K562 (cell line): ENCODE measurements around the gene C20orf96. TPM values are rescaled to one million over a fixed set of nuclear protein-coding genes. Genes with fewer than 3 reads are reported as not detected.

Experiments
- ATAC-seq: fragments of 200-7000 bp; cut with Tn5 transposase; 3 replicates; pipeline ENCODE4 v1.9.1; 2020; ENCODE audit warnings: moderate library complexity
- BruUV-seq: library from RNA; stranded (reverse); fragments of 400-500 nt; replicated peaks from 2 replicates; lab custom pipeline; 2021; lab: Mats Ljungman, UMichigan
- CTCF ChIA-PET: fragments of 300-600 bp; formaldehyde crosslinking; extraction: SDS; loops from one replicate; lab custom pipeline; 2021; ENCODE audit warnings: low intra/inter-chr PET ratio; lab: Yijun Ruan, JAX
- POLR2A ChIA-PET: fragments of 300-600, 350-650 bp; sonication (Branson Sonifier 250); formaldehyde crosslinking; extraction: SDS; loops from one replicate; lab custom pipeline; 2021; ENCODE audit warnings: antibody characterized with exemption, inconsistent platforms; lab: Yijun Ruan, JAX
- DNase-seq, 4 experiments: peaks; one replicate each; pipeline versions ENCODE4 v3.0.0 to v3.0.0-alpha.2; 2011 to 2018; ENCODE audit warnings: low spot score in 3 of 4, mixed read lengths in 3 of 4; ENCODE audit errors: extremely low read depth in 1 of 4
- FAIRE-seq: peaks from 2 replicates; lab custom pipeline; 2011; peaks lifted over from hg19 to GRCh38; lab: Jason Lieb, UNC
- H2AFZ ChIP-seq: 2 replicates; pipeline ENCODE4 v1.6.0; 2011; ENCODE audit warnings: low read depth, low read length, control low read depth, inconsistent platforms
- H3K27ac ChIP-seq: fragments of 200-600 bp; 3 replicates; pipeline ENCODE4 v1.8.0; 2011; ENCODE audit warnings: low read depth, mild to moderate bottlenecking, control low read depth, inconsistent platforms, low read length, moderate library complexity, mixed read lengths; ENCODE audit errors: extremely low read depth
- H3K27me3 ChIP-seq, 2 experiments: fragments of 300-600 bp in 1 of 2; 2 replicates in 1 of 2; 3 replicates in 1 of 2; pipeline versions ENCODE4 v1.6.0 to v1.8.0; 2011; ENCODE audit warnings: inconsistent platforms in 2 of 2, low read length in 2 of 2, mild to moderate bottlenecking in 1 of 2, mixed read lengths in 1 of 2, moderate library complexity in 1 of 2; ENCODE audit not compliant: control insufficient read depth in 2 of 2, insufficient read depth in 2 of 2
- H3K36me3 ChIP-seq: fragments of 300-600 bp; 3 replicates; pipeline ENCODE4 v1.8.0; 2011; ENCODE audit warnings: mild to moderate bottlenecking, low read length, inconsistent platforms; ENCODE audit not compliant: control insufficient read depth, insufficient read depth
- H3K4me1 ChIP-seq, 2 experiments: fragments of 200-600 bp in 1 of 2; replicated peaks in 1 of 2; 2 replicates in 1 of 2; 3 replicates in 1 of 2; pipeline versions ENCODE4 v1.5.1 to v1.8.0; 2011; ENCODE audit warnings: inconsistent platforms in 2 of 2, low read length in 2 of 2, mild to moderate bottlenecking in 1 of 2, mixed read lengths in 1 of 2, moderate library complexity in 1 of 2; ENCODE audit not compliant: control insufficient read depth in 2 of 2, insufficient read depth in 2 of 2
- H3K4me2 ChIP-seq: 2 replicates; pipeline ENCODE4 v1.6.1; 2011; ENCODE audit warnings: low read length, control low read depth, inconsistent platforms, mixed read lengths; ENCODE audit not compliant: insufficient read depth
- H3K4me3 ChIP-seq: fragments of 200-600 bp; sonication (generic), shearing (Covaris generic); 2 replicates; pipeline ENCODE4 v1.5.1; 2016; ENCODE audit warnings: control low read depth, inconsistent platforms
- H3K79me2 ChIP-seq: fragments of 200-600 bp; 3 replicates; pipeline ENCODE4 v1.8.0; 2011; ENCODE audit warnings: low read length, inconsistent platforms; ENCODE audit not compliant: control insufficient read depth, insufficient read depth
- H3K9ac ChIP-seq, 2 experiments: 2 replicates each; pipeline versions ENCODE4 v1.6.0 to v1.6.1; 2011; ENCODE audit warnings: low read depth in 2 of 2, low read length in 2 of 2, control low read depth in 1 of 2, inconsistent platforms in 1 of 2, mild to moderate bottlenecking in 1 of 2, mixed read lengths in 1 of 2; ENCODE audit not compliant: insufficient read depth in 1 of 2
- H3K9me1 ChIP-seq: one replicate; pipeline ENCODE4 v1.6.0; 2011; ENCODE audit warnings: inconsistent platforms, mild to moderate bottlenecking, low read length, moderate library complexity; ENCODE audit not compliant: control insufficient read depth, insufficient read depth
- H3K9me3 ChIP-seq: replicated peaks from 2 replicates; pipeline ENCODE4 v1.5.1; 2011; ENCODE audit warnings: low read depth, low read length, inconsistent platforms; ENCODE audit not compliant: control insufficient read depth, insufficient read depth
- H4K20me1 ChIP-seq: replicated peaks from 2 replicates; pipeline ENCODE4 v1.6.1; 2011; ENCODE audit warnings: low read length, inconsistent platforms, mixed read lengths; ENCODE audit not compliant: control insufficient read depth, insufficient read depth
- CTBP1 ChIP-seq: fragments of 450-650 bp; IDR thresholded peaks from 2 replicates; pipeline ENCODE4 v1.6.1; 2016; ENCODE audit warnings: borderline replicate concordance
- ETV6 ChIP-seq, 3 experiments: fragments of 150-350 bp in 1 of 3; sonication (generic) in 1 of 3; formaldehyde crosslinking in 1 of 3; IDR thresholded peaks; 2 replicates each; pipeline versions ENCODE4 v1.6.1 to v1.8.0; 2014 to 2022; ENCODE audit warnings: borderline replicate concordance in 2 of 3, low read depth in 2 of 3, antibody characterized with exemption in 1 of 3, low read length in 1 of 3, mild to moderate bottlenecking in 1 of 3, missing genetic modification reagents in 1 of 3
- FOXJ3 ChIP-seq: sonication (generic); formaldehyde crosslinking; IDR thresholded peaks from 2 replicates; pipeline ENCODE4 v1.4.0; 2020; ENCODE audit warnings: mild to moderate bottlenecking, missing genetic modification reagents
- MAX ChIP-seq: sonication (generic); formaldehyde crosslinking; IDR thresholded peaks from 2 replicates; pipeline ENCODE4 v1.9.0; 2022; ENCODE audit warnings: mild to moderate bottlenecking, missing genetic modification reagents
- MAZ ChIP-seq, 2 experiments: fragments of 450-650 bp in 1 of 2; sonication (generic) in 1 of 2; formaldehyde crosslinking; IDR thresholded peaks in 1 of 2; conservative IDR thresholded peaks in 1 of 2; 2 replicates each; pipeline versions ENCODE4 v1.4.0 to v1.5.0; 2020; ENCODE audit warnings: mild to moderate bottlenecking in 1 of 2, missing genetic modification reagents in 1 of 2
- MYBL2 ChIP-seq, 2 experiments: fragments of 450-650 bp in 1 of 2; sonication (generic) in 1 of 2; formaldehyde crosslinking in 1 of 2; IDR thresholded peaks; 2 replicates each; pipeline versions ENCODE4 v1.6.1 to v1.8.1; 2017 to 2022; ENCODE audit warnings: borderline replicate concordance in 1 of 2, inconsistent platforms in 1 of 2, low read depth in 1 of 2, mild to moderate bottlenecking in 1 of 2, missing genetic modification reagents in 1 of 2, moderate library complexity in 1 of 2
- NFATC3 ChIP-seq: fragments of 450-650 bp; IDR thresholded peaks from 2 replicates; pipeline ENCODE4 v1.6.1; 2017; ENCODE audit warnings: mild to moderate bottlenecking
- NFIC ChIP-seq: fragments of 450-650 bp; IDR thresholded peaks from 2 replicates; pipeline ENCODE4 v1.6.1; 2017; ENCODE audit warnings: mild to moderate bottlenecking, inconsistent platforms
- PTBP1 ChIP-seq: fragments of 200-400 bp; formaldehyde crosslinking; IDR thresholded peaks from 2 replicates; pipeline ENCODE4 v1.6.1; 2017; ENCODE audit warnings: low read depth, low read length
- SMAD1 ChIP-seq: fragments of 150-350 bp; IDR thresholded peaks from 2 replicates; pipeline ENCODE4 v1.6.1; 2014; ENCODE audit warnings: low read length, low read depth; ENCODE audit not compliant: partially characterized antibody
- TAF15 ChIP-seq: fragments of 200-400 bp; formaldehyde crosslinking; IDR thresholded peaks from 2 replicates; pipeline ENCODE4 v1.6.1; 2017; ENCODE audit warnings: mild to moderate bottlenecking, low read depth, low read length, moderate library complexity
- TCF7 ChIP-seq: sonication (generic); IDR thresholded peaks from 2 replicates; pipeline ENCODE4 v1.6.1; 2016; ENCODE audit warnings: antibody characterized with exemption, borderline replicate concordance
- XRCC4 ChIP-seq: IDR thresholded peaks from one replicate; pipeline ENCODE4 v1.6.1; 2011; ENCODE audit not compliant: insufficient read depth, insufficient read length; ENCODE audit errors: extremely low read depth
- ZC3H8 ChIP-seq: fragments of 450-650 bp; IDR thresholded peaks from 2 replicates; pipeline ENCODE4 v1.6.1; 2017
- ZFP1 ChIP-seq: fragments of 450-650 bp; formaldehyde crosslinking; IDR thresholded peaks from 2 replicates; pipeline ENCODE4 v1.4.0; 2020; ENCODE audit warnings: mild to moderate bottlenecking, mixed read lengths
- ZFP91 ChIP-seq: sonication (generic); formaldehyde crosslinking; IDR thresholded peaks from 2 replicates; pipeline ENCODE4 v1.8.0; 2022; ENCODE audit warnings: mild to moderate bottlenecking, missing genetic modification reagents
- ZNF311 ChIP-seq: fragments of 250-450 bp; sonication (Bioruptor Pico); IDR thresholded peaks from 2 replicates; pipeline ENCODE4 v1.4.0; 2020; ENCODE audit warnings: mild to moderate bottlenecking, moderate library complexity
- WGBS: fragments of 100-300 bp; shearing (Covaris generic); methylation state at CpG from one replicate; pipeline ENCODE4 v1.1.6; 2016; ENCODE audit warnings: low coverage, mixed read lengths; ENCODE audit not compliant: insufficient coverage; ENCODE audit errors: missing lambda C conversion rate; 5-methylcytosine and 5-hydroxymethylcytosine counted together
- in situ Hi-C: fragments of 300-500 bp; cut with MboI; formaldehyde crosslinking; loops from 4 replicates; pipeline ENCODE4 v1.15.0; 2018; ENCODE audit warnings: inconsistent platforms, mixed read lengths
- intact Hi-C: fragments of 100-400 bp; cut with micrococcal nuclease; formaldehyde crosslinking; loops from 2 replicates; pipeline ENCODE4 v1.14.2; 2022
- polyA plus RNA-seq, 8 experiments: library from polyadenylated mRNA; depleted of rRNA in 4 of 8; stranded (reverse) in 5 of 8; unstranded in 3 of 8; fragments of >200 nt; fragmentation: Nextera tagmentation in 2 of 8; fragmentation: Illumina TruSeq in 1 of 8; extraction: Ambion mirVana in 2 of 8; extraction: Trizol in 1 of 8; gene quantifications; 2 replicates each; pipeline versions ENCODE4 v1.2.1 to v1.2.3, GENCODE V29; 2011 to 2014; ENCODE audit warnings: inconsistent platforms in 1 of 8, missing spikeins in 1 of 8
- total RNA-seq, 7 experiments: library from RNA; depleted of rRNA in 6 of 7; stranded (reverse); fragments of >200 nt in 6 of 7; fragmentation: Illumina TruSeq in 2 of 7; extraction: Trizol in 2 of 7; gene quantifications; 2 replicates each; pipeline versions ENCODE4 v1.2.1 to v1.2.3, GENCODE V29; 2011 to 2021; ENCODE audit warnings: low replicate concordance in 1 of 7

C20orf96 gene
- total and polyA plus RNA-seq, 9 of the 15 experiments (the other 6 are each of a cell fraction or from before 2014, with no cell fraction given): 1.7 to 11.7 (median 4.2) TPM

GRCh38 chr20:263701-264100, 26.8 kb downstream of the C20orf96 start:
- no peak overlapping the region for H2AFZ ChIP-seq
- DNase-seq: no peak
- no peaks in the 10 kb centered on the region for H3K9me1 ChIP-seq
- BruUV-seq: no TSS peak
- no peak overlapping the region for H3K4me2 ChIP-seq
- no peaks in the 10 kb centered on the region for H3K79me2 ChIP-seq
- intact Hi-C loops (no loop called here), in situ Hi-C loops (no loop called here)
- POLR2A ChIA-PET: interaction anchor here (1.3 to 1.5 kb wide), 2 partner anchors 28 to 35 kb away, joined by 3 to 5 read pairs; no protein-coding TSS in a partner anchor
- no peaks in the 10 kb centered on the region for H3K27me3 ChIP-seq
- peak overlapping the region in 1 of 2 experiments; percentile 53; a peak in 2 of 4 replicates for H3K9ac ChIP-seq
- FAIRE-seq: no peak
- TF ChIP-seq ETV6 (IDR thresholded peaks at IDR 0.05; ENCODE audit: borderline replicate concordance in 1 of 2, low read depth in 2 of 2, low read length in 1 of 2): no peak
- TF ChIP-seq ETV6 (CRISPR knock-in tag; IDR thresholded peaks at IDR 0.05; ENCODE audit: borderline replicate concordance): no peak
- TF ChIP-seq NFATC3: no peak
- TF ChIP-seq TCF7: no peak
- TF ChIP-seq PTBP1: no peak
- TF ChIP-seq CTBP1: no peak
- no peak for TF ChIP-seq ZNF311 (CRISPR knock-in tag)
- no peak for TF ChIP-seq ZFP91 (CRISPR knock-in tag)
- no peak for TF ChIP-seq ZC3H8
- no peak for TF ChIP-seq SMAD1
- TF ChIP-seq XRCC4: no peak
- no peak for TF ChIP-seq TAF15
- TF ChIP-seq FOXJ3 (CRISPR knock-in tag): no peak
- no peak for TF ChIP-seq NFIC
- TF ChIP-seq MYBL2 (IDR thresholded peaks at IDR 0.05; ENCODE audit: low read depth): no peak
- TF ChIP-seq MYBL2 (CRISPR knock-in tag; IDR thresholded peaks at IDR 0.05; ENCODE audit: borderline replicate concordance): no peak
- no peak for TF ChIP-seq ZFP1 (CRISPR knock-in tag)
- no peak for TF ChIP-seq MAZ (CRISPR knock-in tag; conservative IDR thresholded peaks at IDR 0.05 in 1 of 2, IDR thresholded peaks at IDR 0.05 in 1 of 2)
- TF ChIP-seq MAX: no peak
- TF ChIP-seq, all 486 proteins: peak for 0
- CTCF ChIA-PET: no interaction called here
- no peak for ATAC-seq
- 37% methylated on average over 11 of the region's 13 CpGs for WGBS
- Histone ChIP-seq H4K20me1 (no peaks in the 10 kb centered on the region), H3K4me3 (no peak overlapping the region), H3K36me3 (no peaks in the 10 kb centered on the region), H3K27ac (no peak overlapping the region), H3K4me1 (peaks cover 16 to 18% of the 10 kb centered on the region in 2 experiments; a peak in 4 of 5 replicates), H3K9me3 (no peaks in the 10 kb centered on the region)
